ENCODE data around the gene IDS.

IDS gene

GRCh38 chrX:149473966-149474365 is 31.1 kb downstream of the IDS start:
- no peaks in the 10 kb centered on the region for H3K4me1 ChIP-seq (ENCODE audit: low read depth, poor library complexity, severe bottlenecking)
- H3K4me3 ChIP-seq (IDR thresholded peaks at IDR 0.05; ENCODE audit: insufficient read depth, low read depth, low read length) = no peak overlapping the region
- no peaks in the 10 kb centered on the region for H3K27me3 ChIP-seq (ENCODE audit: insufficient read depth, low read depth)
- H3K27ac ChIP-seq = no peak overlapping the region
- no peaks in the 10 kb centered on the region for H3K79me2 ChIP-seq (ENCODE audit: insufficient read depth, low read depth)
- no peak overlapping the region for H3K9ac ChIP-seq
- H3K4me2 ChIP-seq = no peak overlapping the region
- no peak for TF ChIP-seq CTCF (conservative IDR thresholded peaks at IDR 0.05; ENCODE audit: low read depth, low read length)
- H4K20me1 ChIP-seq (ENCODE audit: insufficient read depth) = no peaks in the 10 kb centered on the region
- no peak overlapping the region for H2AFZ ChIP-seq (ENCODE audit: low read depth)
- H3K36me3 ChIP-seq (ENCODE audit: insufficient read depth) = no peaks in the 10 kb centered on the region

- H3K27ac ChIP-seq = no peak overlapping the region
- no peaks in the 10 kb centered on the region for H3K36me3 ChIP-seq (ENCODE audit: insufficient read depth)
- H3K9ac ChIP-seq = no peak overlapping the region
- H3K4me3 ChIP-seq (IDR thresholded peaks at IDR 0.05; ENCODE audit: insufficient read depth, low read depth, low read length) = no peak overlapping the region
- no peaks in the 10 kb centered on the region for H3K27me3 ChIP-seq (ENCODE audit: insufficient read depth, low read depth)
- H3K79me2 ChIP-seq (ENCODE audit: insufficient read depth, low read depth) = no peaks in the 10 kb centered on the region
- TF ChIP-seq CTCF (conservative IDR thresholded peaks at IDR 0.05; ENCODE audit: low read depth, low read length) = no peak
- no peak overlapping the region for H2AFZ ChIP-seq (ENCODE audit: low read depth)
- H4K20me1 ChIP-seq (ENCODE audit: insufficient read depth) = no peaks in the 10 kb centered on the region
- no peak overlapping the region for H3K4me2 ChIP-seq
- H3K4me1 ChIP-seq (ENCODE audit: low read depth, poor library complexity, severe bottlenecking) = no peaks in the 10 kb centered on the region
Observed at GRCh38 chrX:149473092-149473491, 32.0 kb downstream of the IDS start.

DNA sequence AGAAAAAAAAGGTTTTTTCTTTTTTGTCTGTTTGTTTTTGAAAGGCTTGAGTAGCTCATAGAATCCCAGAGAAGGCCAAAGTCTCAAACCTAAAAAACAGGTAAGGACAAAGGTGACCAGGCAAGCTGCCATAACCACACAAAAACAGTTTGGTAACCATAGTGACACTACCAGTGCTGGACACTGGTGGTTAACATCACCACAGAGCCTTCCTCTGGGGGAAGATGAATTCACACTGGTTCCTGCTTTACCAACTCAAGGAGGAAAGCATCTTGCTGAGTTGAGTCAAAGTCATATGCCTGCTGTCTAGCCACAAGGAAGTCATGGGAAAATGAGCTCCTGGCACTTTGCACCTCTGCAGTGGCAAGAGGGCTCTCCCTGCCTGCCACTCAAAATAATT is 32.5 kb downstream of the IDS start:
- H4K20me1 ChIP-seq (ENCODE audit: insufficient read depth) = no peaks in the 10 kb centered on the region
- no peak overlapping the region for H3K27ac ChIP-seq
- no peaks in the 10 kb centered on the region for H3K27me3 ChIP-seq (ENCODE audit: insufficient read depth, low read depth)
- no peaks in the 10 kb centered on the region for H3K4me1 ChIP-seq (ENCODE audit: low read depth, poor library complexity, severe bottlenecking)
- TF ChIP-seq CTCF (conservative IDR thresholded peaks at IDR 0.05; ENCODE audit: low read depth, low read length) = no peak
- no peaks in the 10 kb centered on the region for H3K36me3 ChIP-seq (ENCODE audit: insufficient read depth)
- no peak overlapping the region for H3K4me2 ChIP-seq
- no peak overlapping the region for H3K9ac ChIP-seq
- H2AFZ ChIP-seq (ENCODE audit: low read depth) = no peak overlapping the region
- H3K79me2 ChIP-seq (ENCODE audit: insufficient read depth, low read depth) = no peaks in the 10 kb centered on the region
- no peak overlapping the region for H3K4me3 ChIP-seq (IDR thresholded peaks at IDR 0.05; ENCODE audit: insufficient read depth, low read depth, low read length)

DNA sequence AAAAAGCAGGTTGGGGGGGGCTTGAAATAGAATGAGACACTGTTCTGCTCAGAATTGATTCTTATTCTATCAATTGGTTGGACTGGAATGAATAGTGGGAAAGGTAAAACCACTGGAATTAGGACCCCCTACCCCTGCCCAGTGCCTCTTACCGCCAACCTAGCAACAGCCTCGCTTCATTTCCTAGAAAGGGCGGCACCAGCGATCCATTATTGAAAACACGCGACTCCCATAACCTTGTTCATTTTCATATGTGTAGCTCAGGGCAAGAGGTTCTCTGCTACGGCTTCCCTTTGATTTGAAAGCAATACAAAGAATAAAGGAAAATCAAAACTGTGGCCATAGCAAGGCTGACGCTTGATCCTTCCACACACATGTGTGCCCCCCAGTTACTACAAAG is 33.7 kb downstream of the IDS start:
- H2AFZ ChIP-seq (ENCODE audit: low read depth) = no peak overlapping the region; the same call in 1 of the 2 replicates
- H3K9ac ChIP-seq = no peak overlapping the region
- TF ChIP-seq CTCF (conservative IDR thresholded peaks at IDR 0.05; ENCODE audit: low read depth, low read length) = no peak
- H3K27me3 ChIP-seq (ENCODE audit: insufficient read depth, low read depth) = no peaks in the 10 kb centered on the region
- no peak overlapping the region for H3K4me3 ChIP-seq (IDR thresholded peaks at IDR 0.05; ENCODE audit: insufficient read depth, low read depth, low read length)
- no peaks in the 10 kb centered on the region for H3K79me2 ChIP-seq (ENCODE audit: insufficient read depth, low read depth)
- no peak overlapping the region for H3K27ac ChIP-seq
- H3K4me1 ChIP-seq (ENCODE audit: low read depth, poor library complexity, severe bottlenecking) = no peaks in the 10 kb centered on the region
- H4K20me1 ChIP-seq (ENCODE audit: insufficient read depth) = no peaks in the 10 kb centered on the region
- H3K36me3 ChIP-seq (ENCODE audit: insufficient read depth) = no peaks in the 10 kb centered on the region
- H3K4me2 ChIP-seq = no peak overlapping the region
